Endothelial cell (in vitro differentiated cells): Measurements from ENCODE around the gene PTPRN2. TPM values are rescaled to one million over a fixed set of nuclear protein-coding genes. Genes with fewer than 3 reads are reported as not detected.

Source experiments
- DNase-seq: peaks from one replicate; pipeline ENCODE4 v3.0.0; 2021; ENCODE audit warnings: low spot score
- H3K27ac Mint-ChIP-seq: one replicate; pipeline ENCODE4 v1.8.0; 2021; ENCODE audit warnings: mixed read lengths, inconsistent platforms; ENCODE audit not compliant: unreplicated experiment
- H3K27me3 Mint-ChIP-seq: one replicate; pipeline ENCODE4 v1.8.0; 2021; ENCODE audit warnings: mild to moderate bottlenecking, moderate library complexity, mixed read lengths, inconsistent platforms; ENCODE audit not compliant: unreplicated experiment
- H3K36me3 Mint-ChIP-seq: one replicate; pipeline ENCODE4 v1.8.0; 2021; ENCODE audit warnings: mild to moderate bottlenecking, low read depth, mixed read lengths, inconsistent platforms; ENCODE audit not compliant: unreplicated experiment
- H3K4me1 Mint-ChIP-seq: one replicate; pipeline ENCODE4 v1.8.0; 2021; ENCODE audit warnings: mild to moderate bottlenecking, mixed read lengths, inconsistent platforms; ENCODE audit not compliant: unreplicated experiment
- H3K4me3 Mint-ChIP-seq: one replicate; pipeline ENCODE4 v1.8.0; 2021; ENCODE audit warnings: mild to moderate bottlenecking, mixed read lengths, inconsistent platforms; ENCODE audit not compliant: unreplicated experiment
- H3K9me3 Mint-ChIP-seq: one replicate; pipeline ENCODE4 v1.8.0; 2021; ENCODE audit warnings: mixed read lengths, inconsistent platforms; ENCODE audit not compliant: unreplicated experiment
- total RNA-seq: library from RNA; stranded (reverse); fragmentation: NEBNext Ultra II Directional; extraction: Animal tissue kit (Norgen Biotek cat#: 25700); gene quantifications from one replicate; pipeline ENCODE4 v1.2.1, GENCODE V29; 2021; ENCODE audit not compliant: unreplicated experiment
- TF ChIP-seq, protein P1 (sequence below): fragments of 200-600 bp; sonication (generic); IDR thresholded peaks from one replicate; pipeline ENCODE4 v1.5.0; 2021; ENCODE audit warnings: antibody characterized with exemption; ENCODE audit not compliant: unreplicated experiment

Gene PTPRN2
- total RNA-seq, 1 donor from 2014 or later, result 0.18 TPM

- H3K4me3 Mint-ChIP-seq, result no peak overlapping the region
- peaks cover 47% of the 10 kb centered on the region for H3K9me3 Mint-ChIP-seq
- H3K36me3 Mint-ChIP-seq, result peaks cover 16% of the 10 kb centered on the region
- H3K27ac Mint-ChIP-seq, result no peak overlapping the region
- H3K27me3 Mint-ChIP-seq, result peaks cover 2% of the 10 kb centered on the region
- no peak for DNase-seq
- no peaks in the 10 kb centered on the region for H3K4me1 Mint-ChIP-seq
- TF ChIP-seq, protein P1, sequence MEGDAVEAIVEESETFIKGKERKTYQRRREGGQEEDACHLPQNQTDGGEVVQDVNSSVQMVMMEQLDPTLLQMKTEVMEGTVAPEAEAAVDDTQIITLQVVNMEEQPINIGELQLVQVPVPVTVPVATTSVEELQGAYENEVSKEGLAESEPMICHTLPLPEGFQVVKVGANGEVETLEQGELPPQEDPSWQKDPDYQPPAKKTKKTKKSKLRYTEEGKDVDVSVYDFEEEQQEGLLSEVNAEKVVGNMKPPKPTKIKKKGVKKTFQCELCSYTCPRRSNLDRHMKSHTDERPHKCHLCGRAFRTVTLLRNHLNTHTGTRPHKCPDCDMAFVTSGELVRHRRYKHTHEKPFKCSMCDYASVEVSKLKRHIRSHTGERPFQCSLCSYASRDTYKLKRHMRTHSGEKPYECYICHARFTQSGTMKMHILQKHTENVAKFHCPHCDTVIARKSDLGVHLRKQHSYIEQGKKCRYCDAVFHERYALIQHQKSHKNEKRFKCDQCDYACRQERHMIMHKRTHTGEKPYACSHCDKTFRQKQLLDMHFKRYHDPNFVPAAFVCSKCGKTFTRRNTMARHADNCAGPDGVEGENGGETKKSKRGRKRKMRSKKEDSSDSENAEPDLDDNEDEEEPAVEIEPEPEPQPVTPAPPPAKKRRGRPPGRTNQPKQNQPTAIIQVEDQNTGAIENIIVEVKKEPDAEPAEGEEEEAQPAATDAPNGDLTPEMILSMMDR, result no peak
These were observed 1012.6 kb downstream of the PTPRN2 start for GRCh38 chr7:157574914-157575586.

- Mint-ChIP-seq H3K36me3 (peaks cover 16% of the 10 kb centered on the region), H3K27ac (no peak overlapping the region), H3K4me3 (no peak overlapping the region), H3K27me3 (peaks cover 6% of the 10 kb centered on the region), H3K9me3 (peaks cover 52% of the 10 kb centered on the region), H3K4me1 (no peaks in the 10 kb centered on the region)
- TF ChIP-seq, protein P1, result no peak
- DNase-seq, result no peak
These were observed 1013.4 kb downstream of the PTPRN2 start for GRCh38 chr7:157574120-157574825.

DNA sequence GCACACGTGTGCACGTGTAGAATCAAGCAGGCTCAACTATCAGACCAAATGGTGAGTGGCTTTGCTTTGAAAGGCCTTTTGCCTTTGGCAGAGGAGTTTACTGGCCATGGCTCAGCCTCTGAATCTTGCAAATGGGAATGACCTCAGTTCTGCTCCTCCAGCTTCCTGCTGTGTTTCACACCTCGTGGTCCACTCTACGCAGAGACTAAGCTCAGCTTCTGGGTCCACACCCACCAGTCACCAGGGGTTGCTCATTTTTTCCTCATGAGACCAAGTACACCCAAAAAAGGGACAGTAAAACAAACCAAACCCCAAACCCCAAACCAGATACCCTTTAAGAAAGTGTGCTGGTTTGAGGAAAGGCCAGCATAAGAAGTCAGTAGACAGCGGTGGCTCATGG is 1014.4 kb downstream of the PTPRN2 start:
- Mint-ChIP-seq H3K9me3 (peaks cover 56% of the 10 kb centered on the region), H3K36me3 (peaks cover 16% of the 10 kb centered on the region), H3K27me3 (peaks cover 6% of the 10 kb centered on the region), H3K27ac (no peak overlapping the region), H3K4me3 (no peak overlapping the region), H3K4me1 (no peaks in the 10 kb centered on the region)
- TF ChIP-seq, protein P1, result no peak
- no peak for DNase-seq

GRCh38 chr7:157572622-157573021 is 1015.0 kb downstream of the PTPRN2 start:
- TF ChIP-seq, protein P1, result no peak
- H3K36me3 Mint-ChIP-seq, result peaks cover 18% of the 10 kb centered on the region
- H3K27me3 Mint-ChIP-seq, result peaks cover 6% of the 10 kb centered on the region
- no peak overlapping the region for H3K27ac Mint-ChIP-seq
- no peaks in the 10 kb centered on the region for H3K4me1 Mint-ChIP-seq
- H3K4me3 Mint-ChIP-seq, result no peak overlapping the region
- no peak for DNase-seq
- peaks cover 60% of the 10 kb centered on the region for H3K9me3 Mint-ChIP-seq
